ENCODE results near the gene TBC1D16. TPM values are rescaled to one million over a fixed set of nuclear protein-coding genes. Genes with fewer than 3 reads are reported as not detected.

The TBC1D16 gene
- total and polyA plus RNA-seq, 7 donors: 1.7 to 11.4 (median 6.5) TPM

DNA sequence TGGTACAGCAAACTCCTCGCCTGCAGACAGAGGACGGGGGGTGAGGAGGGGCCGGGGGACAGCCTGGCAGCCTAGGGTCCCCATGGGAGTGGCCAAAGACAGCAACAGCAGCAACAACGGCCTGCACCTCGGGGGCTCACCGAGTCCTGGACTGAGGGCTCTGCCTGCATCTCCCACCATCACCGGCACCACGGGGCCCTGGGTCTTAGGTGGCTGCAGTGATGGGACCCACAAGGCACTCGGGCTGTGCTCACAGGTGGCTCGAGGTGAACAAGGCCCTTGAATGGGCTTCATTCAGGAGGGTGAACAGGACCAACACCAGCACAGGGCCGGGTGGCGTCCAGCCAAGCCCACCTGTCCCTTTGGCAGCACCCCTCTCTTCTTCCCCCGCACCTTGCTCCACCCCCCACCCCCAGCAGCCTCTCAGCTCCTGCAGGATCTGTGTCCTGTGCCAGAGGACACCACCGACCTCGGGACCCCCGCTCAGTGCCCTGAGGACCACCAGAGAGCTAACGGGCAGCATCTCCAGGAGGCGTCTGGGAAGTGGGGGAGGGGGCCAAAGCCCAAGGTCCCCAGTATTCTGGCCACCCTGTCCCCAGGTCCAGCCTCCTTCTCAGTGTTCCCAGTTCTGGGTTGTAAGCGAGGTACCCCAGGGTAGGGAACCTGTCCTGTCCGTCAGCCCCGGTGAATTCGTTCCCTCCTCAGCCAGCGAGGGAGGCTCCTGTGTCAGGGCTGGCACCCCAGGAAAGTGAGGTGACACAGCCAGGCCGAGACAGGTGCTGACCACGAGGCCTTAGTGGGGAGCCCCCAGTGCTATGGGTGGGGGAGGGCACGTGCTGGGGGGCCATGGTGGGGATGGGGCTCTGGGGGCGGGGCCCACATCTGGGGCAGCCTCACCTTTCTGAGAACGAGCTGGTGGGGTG lies 94.3 kb downstream of the TBC1D16 start:
- no peak for ATAC-seq
- WGBS, 3 donors: 83 to 87% (median 83%) methylated on average over 25 to 28 of the region's 28 CpGs
- Histone ChIP-seq H3K27ac (no peak overlapping the region), H3K4me1 (no peaks in the 10 kb centered on the region), H3K4me3 (no peak overlapping the region), H3K27me3 (ENCODE audit: insufficient read depth in 3 of 3, low read length in 2 of 3) (peaks cover 0 to 24% (median 3%) of the 10 kb centered on the region in 3 donors), H3K9me3 (no peaks in the 10 kb centered on the region), H3K36me3 (ENCODE audit: insufficient read depth in 1 of 2, low read depth in 1 of 2) (no peaks in the 10 kb centered on the region)
- intact Hi-C loops (cut with DNase I): no loop called here
- TF ChIP-seq, protein P1, sequence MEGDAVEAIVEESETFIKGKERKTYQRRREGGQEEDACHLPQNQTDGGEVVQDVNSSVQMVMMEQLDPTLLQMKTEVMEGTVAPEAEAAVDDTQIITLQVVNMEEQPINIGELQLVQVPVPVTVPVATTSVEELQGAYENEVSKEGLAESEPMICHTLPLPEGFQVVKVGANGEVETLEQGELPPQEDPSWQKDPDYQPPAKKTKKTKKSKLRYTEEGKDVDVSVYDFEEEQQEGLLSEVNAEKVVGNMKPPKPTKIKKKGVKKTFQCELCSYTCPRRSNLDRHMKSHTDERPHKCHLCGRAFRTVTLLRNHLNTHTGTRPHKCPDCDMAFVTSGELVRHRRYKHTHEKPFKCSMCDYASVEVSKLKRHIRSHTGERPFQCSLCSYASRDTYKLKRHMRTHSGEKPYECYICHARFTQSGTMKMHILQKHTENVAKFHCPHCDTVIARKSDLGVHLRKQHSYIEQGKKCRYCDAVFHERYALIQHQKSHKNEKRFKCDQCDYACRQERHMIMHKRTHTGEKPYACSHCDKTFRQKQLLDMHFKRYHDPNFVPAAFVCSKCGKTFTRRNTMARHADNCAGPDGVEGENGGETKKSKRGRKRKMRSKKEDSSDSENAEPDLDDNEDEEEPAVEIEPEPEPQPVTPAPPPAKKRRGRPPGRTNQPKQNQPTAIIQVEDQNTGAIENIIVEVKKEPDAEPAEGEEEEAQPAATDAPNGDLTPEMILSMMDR (IDR thresholded peaks at IDR 0.05): no peak
- peak; percentile 20 to 51 for DNase-seq

DNA sequence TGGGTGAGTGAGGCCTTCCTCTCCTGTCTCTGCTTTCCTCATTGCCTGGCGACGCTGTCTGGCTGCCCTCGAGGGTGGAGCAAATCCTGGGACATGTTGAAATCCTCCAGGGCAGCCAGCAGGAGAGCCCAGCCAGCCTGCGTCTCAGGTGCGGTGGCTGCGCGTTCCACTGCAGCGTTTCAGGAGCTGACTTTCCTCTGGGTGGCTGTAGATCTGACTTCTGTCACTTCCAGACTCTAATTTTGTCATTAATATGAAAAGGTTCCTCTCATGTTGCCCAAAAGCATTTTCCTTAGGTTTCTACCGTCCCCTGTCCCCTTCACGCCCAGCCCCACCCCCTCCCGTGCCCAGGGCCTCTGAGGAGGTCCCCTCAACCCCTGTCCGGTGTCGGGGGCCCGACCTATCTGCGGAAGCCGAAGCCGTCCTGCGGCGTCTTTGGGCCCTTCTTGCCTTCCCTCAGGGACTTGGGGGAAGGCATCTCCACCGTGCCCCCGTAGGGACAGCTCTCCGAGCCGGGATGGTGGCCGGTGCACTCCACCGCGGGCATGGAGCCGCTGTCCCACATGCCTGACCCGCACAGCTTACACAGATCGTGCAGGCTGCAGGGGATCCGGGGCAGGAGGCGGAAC lies 95.1 kb downstream of the TBC1D16 start:
- Histone ChIP-seq H3K9me3 (no peaks in the 10 kb centered on the region), H3K4me1 (no peaks in the 10 kb centered on the region), H3K36me3 (ENCODE audit: insufficient read depth in 1 of 2, low read depth in 1 of 2) (no peaks in the 10 kb centered on the region), H3K4me3 (no peak overlapping the region), H3K27me3 (ENCODE audit: insufficient read depth in 3 of 3, low read length in 2 of 3) (peaks cover 0 to 24% (median 3%) of the 10 kb centered on the region in 3 donors), H3K27ac (no peak overlapping the region)
- TF ChIP-seq, protein P1 (IDR thresholded peaks at IDR 0.05): no peak
- WGBS, 3 donors: 89 to 93% (median 91%) methylated on average over 31 of the region's 31 CpGs
- DNase-seq: peak; percentile 10 to 72
- intact Hi-C loops (cut with DNase I): no loop called here
- ATAC-seq: no peak

DNA sequence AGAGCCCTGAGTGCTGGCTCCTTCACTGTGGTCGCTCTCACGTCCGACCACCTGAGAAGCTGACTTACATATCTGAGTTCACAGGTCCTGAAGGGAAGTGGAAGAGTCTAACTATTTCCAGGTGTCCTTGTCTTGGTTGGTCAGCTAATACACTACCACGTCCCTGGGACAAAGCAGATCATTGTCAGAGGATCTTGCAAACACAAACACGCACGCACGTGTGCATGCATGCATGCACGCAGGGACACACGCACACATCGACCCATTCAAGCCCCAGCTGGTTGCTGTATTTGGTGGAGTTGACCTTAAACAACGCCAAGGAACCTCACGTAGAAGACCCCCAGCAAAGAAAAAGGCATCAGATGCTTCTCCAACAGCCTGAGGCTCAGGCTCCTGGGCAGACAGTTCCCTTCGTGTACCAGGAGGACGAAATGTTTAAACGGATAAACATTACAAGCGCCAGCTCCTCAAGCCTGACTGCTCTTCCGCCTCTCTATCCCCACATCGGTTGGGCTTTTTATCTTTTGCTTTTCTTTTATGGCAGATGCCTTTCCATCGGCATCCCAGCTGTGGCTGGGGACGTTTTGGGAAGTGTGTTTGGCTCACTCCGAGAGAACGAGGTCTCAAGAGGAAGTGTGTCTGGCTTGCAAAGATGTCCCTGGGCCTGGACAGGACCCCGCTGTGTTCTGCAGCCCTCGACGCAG lies 95.8 kb downstream of the TBC1D16 start:
- Histone ChIP-seq H3K27me3 (ENCODE audit: insufficient read depth in 3 of 3, low read length in 2 of 3) (peaks cover 0 to 24% (median 3%) of the 10 kb centered on the region in 3 donors), H3K36me3 (ENCODE audit: insufficient read depth in 1 of 2, low read depth in 1 of 2) (no peaks in the 10 kb centered on the region), H3K4me1 (no peaks in the 10 kb centered on the region), H3K9me3 (no peaks in the 10 kb centered on the region), H3K27ac (no peak overlapping the region), H3K4me3 (no peak overlapping the region)
- ATAC-seq: no peak
- WGBS, 3 donors: 85 to 88% (median 87%) methylated on average over 25 of the region's 25 CpGs
- no peak for DNase-seq
- TF ChIP-seq, protein P1 (IDR thresholded peaks at IDR 0.05): no peak
- intact Hi-C loops (cut with DNase I): no loop called here

DNA sequence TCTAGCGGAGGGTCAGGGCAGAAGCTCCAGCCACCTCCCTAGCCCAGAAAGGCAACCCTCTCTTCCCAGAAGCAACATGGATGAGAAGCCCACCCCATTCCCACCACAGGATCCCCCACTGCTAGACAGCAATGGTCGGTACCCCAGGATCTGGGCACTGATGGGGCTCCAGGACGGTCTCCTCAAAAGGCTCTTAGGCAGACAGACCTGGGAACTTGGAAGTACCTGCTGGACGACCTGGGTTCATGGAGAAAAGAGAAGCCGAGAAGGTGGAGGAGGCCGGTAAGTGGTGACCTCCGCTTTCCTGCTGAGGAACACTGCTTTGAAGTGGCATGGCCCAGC lies 96.6 kb downstream of the TBC1D16 start:
- Histone ChIP-seq H3K9me3 (no peaks in the 10 kb centered on the region), H3K4me1 (peaks cover under 1% of the 10 kb centered on the region), H3K27me3 (ENCODE audit: insufficient read depth in 3 of 3, low read length in 2 of 3) (peaks cover 0 to 30% (median 4%) of the 10 kb centered on the region in 3 donors), H3K4me3 (no peak overlapping the region), H3K36me3 (ENCODE audit: insufficient read depth in 1 of 2, low read depth in 1 of 2) (no peaks in the 10 kb centered on the region), H3K27ac (no peak overlapping the region)
- peak; percentile 3 to 20 for DNase-seq
- TF ChIP-seq, protein P1 (IDR thresholded peaks at IDR 0.05): no peak
- 97 to 99% (median 97%) methylated on average over 7 of the region's 7 CpGs for WGBS, 3 donors
- intact Hi-C loops (cut with DNase I): no loop called here
- ATAC-seq: no peak
